ENCODE data around the gene HDAC10.

DNA sequence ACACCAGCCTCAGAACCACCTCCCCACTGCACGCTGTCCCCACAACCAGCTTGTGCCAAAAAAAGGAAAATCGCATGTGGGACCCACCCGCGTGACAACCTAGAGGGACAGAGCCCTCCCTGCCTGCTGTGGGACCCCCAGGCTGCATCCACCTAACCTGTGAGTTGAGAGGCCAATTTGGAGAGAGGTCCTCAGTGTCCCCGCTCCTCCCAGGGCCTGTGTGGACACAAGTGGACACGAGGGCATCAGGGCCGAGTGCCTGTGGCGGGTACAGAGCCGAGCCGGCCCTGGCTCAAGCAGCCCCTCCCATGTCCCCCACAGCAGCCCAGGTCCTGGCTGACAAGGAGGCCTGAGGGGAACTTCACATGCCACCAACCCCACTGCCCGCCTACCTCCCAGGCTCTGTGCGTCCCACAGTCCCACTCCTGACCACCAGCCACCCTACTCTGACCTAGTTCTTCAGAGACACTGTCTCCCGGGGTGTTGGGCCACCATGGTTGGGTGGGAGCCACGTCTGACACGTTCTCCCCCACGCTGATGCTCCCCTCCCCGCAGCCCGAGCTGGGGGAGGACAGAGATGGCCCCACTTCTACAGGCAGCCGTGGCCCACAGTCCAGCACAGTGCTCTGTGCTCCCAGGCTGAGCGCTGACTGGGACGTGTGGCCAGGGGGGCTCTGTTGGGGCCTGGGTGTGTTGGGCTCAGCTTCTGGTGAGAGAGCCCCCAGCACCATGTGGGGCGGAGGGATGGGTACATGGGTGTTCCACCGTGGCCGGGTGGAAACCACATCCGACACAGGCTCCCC lies 31.1 kb downstream of the HDAC10 start:
- TF ChIP-seq POLR2AphosphoS5 (IDR thresholded peaks at IDR 0.05) (no peak), POLR2A (IDR thresholded peaks at IDR 0.05) (no peak)
